T1000 (cell line): ENCODE measurements around the gene TBXT.

Experiments used
- DNase-seq: peaks from one replicate; lab custom pipeline; 2025; ENCODE audit warnings: mixed read lengths; lab: John Stamatoyannopoulos, UW

TBXT gene

DNA sequence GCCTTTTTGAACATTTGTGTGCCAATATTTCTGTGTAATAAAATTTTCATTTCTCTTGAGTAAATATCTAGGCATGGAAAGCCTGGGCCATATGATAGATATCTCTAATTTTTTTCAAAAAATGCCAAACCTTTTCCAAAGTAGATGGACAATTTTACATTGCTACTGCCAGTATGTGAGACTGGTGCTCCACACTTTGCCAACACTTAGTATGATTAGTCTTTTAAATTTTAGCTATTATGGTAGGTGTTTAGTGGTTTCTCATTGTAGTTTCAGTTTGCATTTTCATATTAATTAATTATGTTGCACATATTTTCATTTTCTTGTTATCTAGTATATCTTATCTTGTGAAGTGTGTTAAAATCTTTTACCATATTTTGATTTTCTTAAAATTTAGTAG lies 52.0 kb downstream of the TBXT start:
- DNase-seq, result no peak

DNA sequence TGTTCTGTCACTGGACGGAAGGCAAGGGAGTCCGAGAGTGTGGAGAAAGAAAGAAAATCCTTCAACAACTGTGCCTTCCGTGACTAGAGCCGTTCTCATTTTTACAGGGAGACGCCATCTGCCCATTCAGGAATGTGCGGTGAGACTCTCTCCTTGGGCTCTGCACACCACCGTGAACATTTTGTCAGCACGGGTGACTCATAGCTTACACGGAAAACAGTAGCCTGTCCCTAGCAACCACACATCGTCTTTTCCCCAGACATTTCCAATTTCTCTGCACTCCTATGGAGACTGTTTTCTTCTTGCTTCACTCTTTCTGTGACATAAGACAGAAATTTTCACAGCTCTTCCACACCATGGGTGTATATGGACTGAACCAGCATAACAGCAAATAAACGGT lies 55.1 kb downstream of the TBXT start:
- peak; percentile 73 for DNase-seq

- no peak for DNase-seq
These were observed 58.0 kb downstream of the TBXT start for GRCh38 chr6:166109608-166110007.
